ENCODE results near the gene CMAS.
"Not testable (repeated sequence)": the region's sequence is repeated elsewhere in the genome, so short reads cannot be mapped to it uniquely, and the experiment has no call there.

CMAS gene

GRCh38 chr12:22048351-22049041, 2.5 kb downstream of the CMAS start:
- no peak for DNase-seq

- DNase-seq: no peak
Measured at GRCh38 chr12:22050078-22050477, 4.1 kb downstream of the CMAS start.

GRCh38 chr12:22051114-22051698, 5.2 kb downstream of the CMAS start:
- DNase-seq: no peak

GRCh38 chr12:22052994-22053393, 7.0 kb downstream of the CMAS start:
- not testable (repeated sequence) for DNase-seq

- DNase-seq: no peak
Measured at GRCh38 chr12:22054155-22054554, 8.1 kb downstream of the CMAS start.

DNA sequence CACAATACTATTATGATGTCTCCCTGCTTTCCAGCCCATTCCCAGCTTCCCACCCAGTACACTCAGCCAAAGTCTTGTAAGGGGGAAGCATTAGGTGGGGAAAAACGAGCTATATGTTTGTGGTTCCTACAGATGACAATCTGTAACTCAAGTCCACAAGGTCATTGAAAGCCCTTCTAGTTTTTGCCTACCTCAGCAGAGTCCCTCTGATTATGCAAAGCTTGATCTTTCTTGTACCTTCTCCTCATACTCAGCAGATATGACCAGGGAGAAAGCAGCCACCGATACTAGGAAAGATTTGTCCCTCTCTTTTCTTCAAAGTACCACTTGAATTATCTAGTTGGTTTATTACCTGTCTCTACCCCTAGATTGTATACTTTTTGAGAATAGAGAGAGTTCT, 10.6 kb downstream of the CMAS start:
- DNase-seq: no peak

GRCh38 chr12:22059976-22060647, 14.1 kb downstream of the CMAS start:
- DNase-seq: no peak

GRCh38 chr12:22064968-22065367, 18.9 kb downstream of the CMAS start:
- no peak for DNase-seq

DNA sequence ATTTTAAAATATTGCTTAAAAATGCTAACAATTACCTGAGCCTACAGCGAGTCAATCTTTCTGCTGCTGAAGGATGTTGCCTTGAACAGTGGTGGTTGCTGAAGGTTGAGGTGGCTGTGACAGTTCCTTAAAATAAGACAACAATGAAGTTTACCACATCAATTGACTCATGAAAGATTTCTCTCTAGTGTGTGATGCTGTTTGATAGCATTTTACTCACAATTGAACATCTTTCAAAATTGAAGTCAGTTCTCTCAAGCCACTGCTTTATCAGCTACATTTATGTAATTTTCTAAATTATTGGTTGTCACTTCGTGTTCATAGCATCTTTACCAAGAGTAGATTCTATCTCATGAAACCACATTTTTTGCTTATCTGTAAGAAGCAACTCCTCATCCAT, 20.3 kb downstream of the CMAS start:
- no peak for DNase-seq

GRCh38 chr12:22069851-22070250, 23.8 kb downstream of the CMAS start:
- DNase-seq: no peak

DNA sequence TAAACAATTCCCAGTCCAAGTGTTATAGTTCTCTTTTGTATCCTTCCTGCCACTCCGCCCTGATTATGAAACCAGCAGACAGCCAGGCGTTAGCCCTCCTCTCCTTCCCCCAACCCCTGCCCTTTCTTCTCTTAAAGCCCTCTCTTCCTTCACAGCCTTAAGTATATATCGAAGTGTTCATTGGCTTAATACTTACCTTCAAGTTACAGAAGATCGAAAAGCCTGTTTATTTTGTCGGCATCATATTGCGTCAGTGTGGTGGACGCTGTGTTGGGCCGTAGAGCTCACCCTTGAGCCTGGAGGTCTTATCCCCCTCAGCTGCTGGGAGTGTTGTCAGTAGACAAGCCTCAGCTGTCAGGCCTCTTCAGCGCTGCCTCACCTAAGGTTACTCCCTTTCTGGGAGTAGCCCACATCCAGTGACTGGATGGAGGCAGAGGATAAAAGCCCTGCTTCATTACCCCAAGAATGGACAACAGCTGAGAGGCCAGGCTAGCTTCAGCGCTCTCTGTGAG, 36.2 kb downstream of the CMAS start:
- no peak for DNase-seq

DNA sequence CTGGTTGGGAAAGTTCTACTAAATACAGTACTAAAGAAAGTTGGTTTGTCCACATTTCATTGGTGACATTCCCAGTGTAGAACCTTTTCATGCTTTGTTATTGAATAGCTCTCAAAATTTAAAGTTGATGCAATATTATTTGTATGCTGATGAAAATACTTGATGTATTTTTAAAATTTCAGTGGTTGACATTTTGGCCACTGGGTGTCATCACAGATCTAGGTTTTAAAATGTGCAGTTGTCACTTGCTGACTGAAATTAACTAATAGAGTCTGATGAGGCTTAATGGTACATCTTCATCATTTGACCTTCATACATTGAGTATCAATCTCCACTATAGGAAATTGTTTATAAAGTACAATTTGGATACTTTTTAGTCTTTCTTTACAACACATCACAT, 37.1 kb downstream of the CMAS start:
- no peak for DNase-seq

DNA sequence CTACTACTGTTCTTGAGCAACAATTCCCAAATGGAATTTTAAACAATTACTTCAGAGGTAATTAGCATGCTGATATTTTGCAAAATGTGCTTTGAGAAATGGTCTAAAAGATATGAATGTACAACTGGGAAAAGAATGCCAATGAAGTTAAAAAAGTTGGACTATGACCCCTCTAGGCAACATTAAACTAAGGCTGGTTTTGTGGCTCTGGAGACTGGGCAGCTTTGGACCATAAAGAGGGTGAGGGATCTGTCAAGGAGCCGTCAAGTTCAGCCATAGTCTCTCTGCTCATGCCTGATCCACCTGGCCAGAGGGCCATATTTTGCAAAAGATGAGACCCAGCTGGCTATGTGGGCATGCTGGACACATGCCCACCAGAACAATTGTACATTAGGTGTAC, 38.8 kb downstream of the CMAS start:
- DNase-seq: no peak

GRCh38 chr12:22088886-22089285, 42.9 kb downstream of the CMAS start:
- no peak for DNase-seq

DNA sequence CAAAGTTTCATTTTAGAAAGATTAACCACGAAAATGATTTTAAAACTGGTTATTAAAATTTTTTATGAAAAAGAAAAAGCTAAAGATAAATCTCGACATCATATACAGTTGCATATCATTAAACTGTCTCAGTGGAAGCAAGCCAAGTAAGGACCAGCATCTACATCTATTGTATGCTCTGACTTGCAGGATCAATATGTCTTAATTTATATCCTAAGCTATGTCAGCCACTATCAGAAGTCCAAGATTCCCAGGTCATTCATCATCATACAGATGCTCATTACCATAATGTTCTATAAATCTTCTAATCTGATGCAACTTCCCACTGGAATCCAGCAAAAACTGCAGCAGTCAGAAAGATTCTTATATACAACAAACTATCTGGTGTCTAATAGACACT, 43.5 kb downstream of the CMAS start:
- DNase-seq: no peak

DNA sequence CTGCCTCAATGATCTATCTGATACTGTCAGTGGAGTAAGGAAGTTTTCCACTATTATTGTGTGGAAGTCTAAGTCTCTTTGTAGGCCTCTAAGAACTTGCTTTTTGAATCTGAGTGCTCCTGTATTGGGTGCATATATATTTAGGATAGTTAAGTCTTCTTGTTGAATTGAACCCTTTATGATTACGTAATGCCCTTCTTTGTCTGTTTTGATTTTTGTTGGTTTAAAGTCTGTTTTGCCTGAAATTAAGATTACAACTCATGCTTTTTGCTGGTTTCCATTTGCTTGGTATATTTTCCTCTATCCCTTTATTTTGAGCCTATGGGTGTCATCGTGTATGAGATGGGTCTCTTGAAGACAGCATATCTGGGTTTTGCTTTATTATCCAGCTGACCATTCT, 53.0 kb downstream of the CMAS start:
- DNase-seq: not testable (repeated sequence)

GRCh38 chr12:22100958-22101748, 55.1 kb downstream of the CMAS start:
- DNase-seq: no peak

DNA sequence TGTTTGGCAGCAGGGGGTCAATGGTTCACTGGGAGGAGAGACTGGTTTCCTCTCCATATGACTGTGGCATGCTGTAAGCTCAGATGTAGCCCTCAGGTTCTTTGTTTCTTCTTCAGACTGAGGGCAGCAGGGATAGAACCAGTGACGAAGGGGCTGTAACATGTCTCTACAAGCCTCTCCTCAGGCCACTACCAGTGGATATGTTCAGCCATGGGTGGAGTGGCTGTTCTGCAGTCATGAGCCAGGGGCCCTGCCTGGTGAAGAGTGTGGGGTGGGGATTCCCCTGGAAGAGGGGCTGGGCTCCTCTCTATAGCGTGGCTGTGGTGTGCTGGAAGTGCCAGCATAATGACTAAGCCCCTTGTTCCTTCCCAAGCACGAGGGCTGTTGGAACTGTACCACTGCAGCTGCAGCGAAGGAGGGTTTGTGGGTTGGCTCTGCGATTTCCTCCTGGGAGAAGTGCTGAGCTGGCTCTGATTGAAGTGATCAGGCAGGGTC, 55.8 kb downstream of the CMAS start:
- no peak for DNase-seq

- DNase-seq: no peak
Measured at GRCh38 chr12:22103418-22103817, 57.4 kb downstream of the CMAS start.

DNA sequence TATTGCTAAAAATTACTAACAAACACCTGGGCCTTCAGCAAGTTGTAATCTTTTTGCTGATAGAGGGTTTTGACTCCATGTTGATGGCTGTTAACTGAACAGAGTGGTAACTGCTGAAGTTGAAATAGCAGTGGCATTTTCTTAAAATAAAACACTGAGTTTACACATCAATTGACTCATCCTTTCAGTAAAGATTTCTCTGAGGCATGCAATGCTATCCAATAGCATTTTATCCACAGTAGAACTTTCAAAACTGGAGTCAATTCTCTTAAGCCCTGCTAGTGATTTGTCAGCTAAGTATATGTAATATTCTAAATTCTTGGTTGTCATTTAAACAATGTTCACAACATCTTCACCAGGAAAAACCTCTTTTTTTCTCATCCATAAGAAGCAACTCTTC, 59.5 kb downstream of the CMAS start:
- no peak for DNase-seq

GRCh38 chr12:22110176-22110575, 64.2 kb downstream of the CMAS start:
- DNase-seq: no peak
